ENCODE results near the gene TFDP2.

DNA sequence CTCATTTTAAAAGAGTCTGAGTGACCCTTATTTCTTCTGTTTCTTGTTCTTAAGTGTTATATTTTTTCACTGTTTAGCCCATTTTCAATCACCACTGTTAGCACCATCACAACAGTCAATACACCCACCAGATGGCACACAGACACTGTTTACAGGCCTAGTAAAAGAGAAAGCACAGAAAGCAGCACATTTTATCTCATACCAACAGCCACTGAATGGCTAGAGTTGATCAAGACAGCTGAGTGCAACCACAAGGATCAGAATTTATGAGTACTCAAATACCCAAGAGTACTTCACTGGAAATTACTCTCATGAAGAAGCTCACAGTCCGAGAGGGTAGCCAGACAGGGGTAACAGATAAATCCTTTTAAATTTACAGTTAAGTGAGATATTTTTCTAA lies 127.0 kb downstream of the TFDP2 start:
- no peak for TF ChIP-seq CTCF (IDR thresholded peaks at IDR 0.05; ENCODE audit: low read depth, low read length)
- no peak for TF ChIP-seq MAX (IDR thresholded peaks at IDR 0.05; ENCODE audit: low read depth, low read length)
- no peak for TF ChIP-seq POLR2A (IDR thresholded peaks at IDR 0.05; ENCODE audit: extremely low read depth, insufficient read length)

All from NB4 (cell line).